Ovary (tissue), 10 donors: ENCODE data around the gene R3HCC1L. TPM values are rescaled to one million over a fixed set of nuclear protein-coding genes. Genes with fewer than 3 reads are reported as not detected.

Source experiments
- DNase-seq, 5 donors: peaks; one replicate each; pipeline ENCODE4 v3.0.0-alpha.2; 2019 to 2020
- H3K27ac ChIP-seq, 2 donors: fragments of 200-600 bp; one replicate each; pipeline versions ENCODE4 v1.5.1 to v1.8.0; 2019 to 2022
- H3K27me3 ChIP-seq: fragments of 200-600 bp; one replicate; pipeline ENCODE4 v1.8.0; 2022
- H3K36me3 ChIP-seq: fragments of 200-600 bp; sonication (generic); one replicate; pipeline ENCODE4 v1.5.1; 2019
- H3K4me1 ChIP-seq: one replicate; pipeline ENCODE4 v1.8.1; 2013; ENCODE audit warnings: mild to moderate bottlenecking, moderate library complexity; ENCODE audit not compliant: insufficient read depth
- H3K4me3 ChIP-seq: fragments of 200-600 bp; sonication (generic); one replicate; pipeline ENCODE4 v1.5.1; 2017
- H3K9me3 ChIP-seq, 2 donors: fragments of 200-600 bp in 1 of 2; sonication (generic) in 1 of 2; one replicate each; pipeline versions ENCODE4 v1.5.1 to v1.8.1; 2013 to 2019; ENCODE audit warnings: mild to moderate bottlenecking in 1 of 2, moderate library complexity in 1 of 2
- CTCF ChIP-seq, 3 donors: fragments of 450-650 bp in 2 of 3; fragments of 200-600 bp in 1 of 3; IDR thresholded peaks; one replicate each; pipeline versions ENCODE4 v1.5.1 to v1.8.0; 2016 to 2022; ENCODE audit warnings: antibody characterized with exemption in 3 of 3, mild to moderate bottlenecking in 1 of 3
- EP300 ChIP-seq: sonication (generic); formaldehyde crosslinking; IDR thresholded peaks from one replicate; pipeline ENCODE4 v1.6.1; 2017; ENCODE audit warnings: antibody characterized with exemption
- POLR2A ChIP-seq: fragments of 450-650 bp; IDR thresholded peaks from one replicate; pipeline ENCODE4 v1.6.1; 2017; ENCODE audit warnings: antibody characterized with exemption, mild to moderate bottlenecking, moderate library complexity
- WGBS, 3 donors: extraction: QIAGEN DNeasy Blood & Tissue Kit in 1 of 3; methylation state at CpG; one replicate each; pipeline versions ENCODE4 v1.1.5 to v1.1.7; 2013 to 2017; 5-methylcytosine and 5-hydroxymethylcytosine counted together
- intact Hi-C, 4 donors: fragments of 100-400 bp; cut with DNase I; formaldehyde crosslinking; loops; one replicate each; pipeline versions ENCODE4 v1.11.0 to v1.15.1; 2022 to 2023
- long read RNA-seq, 3 donors: library from polyadenylated mRNA in 2 of 3; unstranded in 2 of 3; transcript quantifications; one replicate each; pipeline ENCODE4 v2.0.0 and lab custom pipeline, GENCODE V29; 2021 to 2026
- polyA plus RNA-seq, 2 donors: library from polyadenylated mRNA; stranded (reverse); fragments of 200-250 nt in 1 of 2; fragments of 350-450 nt in 1 of 2; fragmentation: Illumina TruSeq in 1 of 2; extraction: RNeasy Lipid Tissue Mini Kit (QIAGEN cat#74804) in 1 of 2; gene quantifications; one replicate each; pipeline ENCODE4 v1.2.3, GENCODE V29; 2013 to 2014
- total RNA-seq, 7 donors: library from RNA; depleted of rRNA in 2 of 7; stranded (reverse); fragments of >200 nt in 2 of 7; fragmentation: NEBNext Ultra II Directional in 3 of 7; extraction: Animal tissue kit (Norgen Biotek cat#: 25700) in 3 of 7; gene quantifications; one replicate each; pipeline versions ENCODE4 v1.1.0 to v1.2.4, GENCODE V29; 2016 to 2023
- donor health status: DM: no; HTN: no; CAD: no; lungs with moderate emphysema.
- donor health status: DM: no; HTN: no; CAD: no.
- donor health status: Bipolar disorder and iron deficiency.
- donor health status: DM: yes; HTN: yes; CAD: no.
- donor health status: DM: no; HTN: no; CAD: no.
- donor health status: DM: yes; HTN: yes; CAD: no.

R3HCC1L gene
- total RNA-seq (10 to 100 TPM in 2 of 7 donors, 1 to 10 TPM in 5; 7.4 to 10.8 (median 9.3) TPM), polyA plus RNA-seq (1 to 10 TPM; 8.7 to 8.8 TPM)
- long read RNA-seq, donor 1, partial matches to known transcripts = 0 of 5 reads
- long read RNA-seq, donor 1, other reads (novel, unspliced or antisense) = 4 of 5 reads
- long read RNA-seq, donor 2, partial matches to known transcripts = 8 of 8 reads
- long read RNA-seq, donor 2, other reads (novel, unspliced or antisense) = 0 of 8 reads
- long read RNA-seq, donor 3, partial matches to known transcripts = 2 of 22 reads
- long read RNA-seq, donor 3, other reads (novel, unspliced or antisense) = 15 of 22 reads

DNA sequence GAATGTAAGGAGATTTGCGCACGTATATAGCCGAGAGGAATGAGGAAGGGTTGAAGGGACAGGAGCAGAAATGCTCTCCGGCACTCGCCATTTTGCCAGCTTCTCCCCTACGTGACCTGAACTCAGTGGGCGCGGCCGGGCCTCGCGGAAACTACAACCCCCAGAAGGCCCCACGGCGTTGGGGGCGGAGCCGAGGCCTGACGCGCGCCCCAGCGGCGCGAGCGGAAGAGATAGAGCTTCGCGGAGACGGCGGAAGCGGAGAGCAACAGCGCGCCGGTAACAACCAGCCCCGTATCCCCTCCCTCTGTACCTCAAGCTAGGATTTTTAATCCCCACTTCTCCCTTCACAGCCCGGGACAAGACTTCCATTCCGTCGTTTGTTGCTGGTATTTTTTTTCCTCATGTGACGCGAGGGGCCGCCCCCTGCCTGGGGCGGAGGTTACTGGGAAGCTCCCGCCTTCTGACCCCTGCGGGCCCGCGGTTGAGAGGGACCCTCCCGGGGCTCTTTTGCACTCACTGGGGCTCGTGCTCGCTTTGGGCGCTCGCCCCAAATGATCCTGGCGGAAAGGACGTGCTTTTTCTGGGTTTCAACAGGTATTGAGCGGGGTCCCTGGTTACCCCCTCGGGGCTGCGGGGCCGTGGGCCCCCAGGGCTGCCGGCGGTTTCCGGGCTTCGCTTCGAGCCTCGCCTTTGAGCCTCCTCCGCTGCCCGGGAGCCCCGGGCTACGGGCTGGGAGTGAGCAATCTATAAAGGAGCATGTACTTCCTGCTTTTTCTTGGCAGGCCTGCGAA, at the start of gene R3HCC1L:
Gene R3HCC1L, plus strand, starts transcription at position 227 of the 791 bp plus-strand sequence. CDS start 73,458 bp downstream, outside the sequence.
- Histone ChIP-seq H3K27me3 (no peaks in the 10 kb centered on the region), H3K27ac (peak within 1 kb of the TSS; percentile 75 to 77), H3K9me3 (no peaks in the 10 kb centered on the region), H3K4me3 (peak within 1 kb of the TSS; percentile 62), H3K36me3 (no peaks in the 10 kb centered on the region), H3K4me1 (peaks cover 5% of the 10 kb centered on the region)
- TF ChIP-seq CTCF (IDR thresholded peaks at IDR 0.05) = no peak
- peak; percentile 57 for TF ChIP-seq POLR2A
- intact Hi-C loops = no loop called here
- WGBS, 3 donors = 0 to 1% (median 0%) methylated on average over 64 of the region's 64 CpGs
- DNase-seq = peak; percentile 83 to 93 (median 89)

- TF ChIP-seq CTCF (IDR thresholded peaks at IDR 0.05) = no peak
- no peak for TF ChIP-seq EP300
- TF ChIP-seq POLR2A = no peak
Measured at GRCh38 chr10:98085238-98085637, 49.2 kb upstream of the R3HCC1L start.

DNA sequence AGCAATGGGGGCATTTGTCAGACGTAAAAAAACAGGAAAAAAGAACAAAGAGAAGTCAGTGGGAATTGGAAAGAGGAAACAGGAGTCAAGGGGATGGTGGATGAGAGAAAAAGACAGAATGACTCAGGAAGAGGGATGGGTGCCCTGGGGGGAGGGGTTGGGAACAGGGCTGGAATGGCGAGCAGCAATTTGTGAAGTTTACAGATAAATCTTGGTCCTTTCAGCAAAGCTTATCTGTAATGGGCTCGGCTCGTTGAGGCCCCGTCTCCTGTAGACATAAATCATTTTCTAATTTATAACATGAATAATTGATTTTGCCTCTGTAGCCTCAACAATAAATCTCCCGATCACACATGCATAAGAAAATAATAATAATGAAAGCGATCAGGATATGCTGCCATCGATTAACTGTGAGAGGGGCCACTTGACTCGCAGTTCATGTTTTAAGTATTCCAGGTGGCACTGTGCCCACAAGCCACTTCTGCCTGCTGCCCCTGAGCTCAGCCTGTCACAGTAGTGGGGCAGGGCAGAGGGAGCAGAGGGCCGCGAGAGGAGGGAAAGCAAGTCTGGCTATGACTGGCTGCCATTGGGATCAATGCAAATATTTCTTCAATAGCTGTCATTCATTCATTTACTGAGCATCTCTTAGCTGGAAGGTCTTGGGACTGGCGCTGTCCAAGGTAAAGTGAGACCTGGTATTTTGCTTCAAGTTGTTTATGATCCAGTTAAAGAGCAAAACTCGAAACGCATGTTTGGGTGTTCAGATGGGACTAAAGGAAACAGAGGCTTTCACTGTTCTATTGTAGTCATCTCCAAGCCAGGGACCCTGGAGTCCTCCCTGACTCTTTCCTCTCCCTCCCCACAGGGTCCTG, 47.4 kb upstream of the R3HCC1L start:
- Histone ChIP-seq H3K9me3 (no peaks in the 10 kb centered on the region), H3K27ac (no peak overlapping the region), H3K4me3 (no peak overlapping the region), H3K27me3 (no peaks in the 10 kb centered on the region), H3K36me3 (no peaks in the 10 kb centered on the region), H3K4me1 (no peaks in the 10 kb centered on the region)
- intact Hi-C loops = no loop called here
- no peak for TF ChIP-seq EP300
- no peak for TF ChIP-seq CTCF (IDR thresholded peaks at IDR 0.05)
- no peak for TF ChIP-seq POLR2A
- DNase-seq = no peak
- WGBS, 3 donors = 39 to 47% (median 41%) methylated on average over 14 of the region's 14 CpGs

More at GRCh38 chr10:98085238-98085637, 49.2 kb upstream of the R3HCC1L start:
- H3K36me3 ChIP-seq = no peaks in the 10 kb centered on the region
- no peak overlapping the region for H3K4me3 ChIP-seq
- no peaks in the 10 kb centered on the region for H3K27me3 ChIP-seq
- intact Hi-C loops = no loop called here
- no peak overlapping the region for H3K27ac ChIP-seq
- DNase-seq = no peak
- 84 to 89% (median 85%) methylated on average over 4 of the region's 4 CpGs for WGBS, 3 donors
- no peaks in the 10 kb centered on the region for H3K4me1 ChIP-seq
- H3K9me3 ChIP-seq = no peaks in the 10 kb centered on the region
